K562 (cell line): Measurements from ENCODE around the gene TRIP6. TPM values are rescaled to one million over a fixed set of nuclear protein-coding genes. Genes with fewer than 3 reads are reported as not detected.

Experiments used
- ARID4B ChIP-seq: sonication (generic); formaldehyde crosslinking; IDR thresholded peaks from 2 replicates; pipeline ENCODE4 v1.8.0; 2022; ENCODE audit warnings: mild to moderate bottlenecking, missing genetic modification reagents
- ATF6 ChIP-seq: sonication (generic); formaldehyde crosslinking; IDR thresholded peaks from 2 replicates; pipeline ENCODE4 v1.4.0; 2020; ENCODE audit warnings: mild to moderate bottlenecking, missing genetic modification reagents
- CC2D1A ChIP-seq: fragments of 450-650 bp; IDR thresholded peaks from 2 replicates; pipeline ENCODE4 v1.6.1; 2017; ENCODE audit warnings: mild to moderate bottlenecking
- GABPB1 ChIP-seq: sonication (generic); formaldehyde crosslinking; IDR thresholded peaks from 2 replicates; pipeline ENCODE4 v1.8.0; 2022; ENCODE audit warnings: mild to moderate bottlenecking, missing genetic modification reagents
- HDAC3 ChIP-seq: fragments of 450-650 bp; IDR thresholded peaks from 2 replicates; pipeline ENCODE4 v1.6.1; 2018; ENCODE audit warnings: borderline replicate concordance, mild to moderate bottlenecking, moderate library complexity; ENCODE audit not compliant: partially characterized antibody
- HNRNPL ChIP-seq: fragments of 200-400 bp; formaldehyde crosslinking; IDR thresholded peaks from 2 replicates; pipeline ENCODE4 v1.6.1; 2017; ENCODE audit warnings: low read depth, mild to moderate bottlenecking, low read length
- MAFK ChIP-seq: IDR thresholded peaks from 2 replicates; pipeline ENCODE4 v1.6.1; 2011; ENCODE audit warnings: low read length, improper control_type of control experiment
- PHF20 ChIP-seq: fragments of 450-650 bp; IDR thresholded peaks from 2 replicates; pipeline ENCODE4 v1.6.1; 2018; ENCODE audit not compliant: partially characterized antibody
- RCOR1 ChIP-seq, 2 experiments: IDR thresholded peaks; 2 replicates each; pipeline ENCODE4 v1.6.1; 2012; ENCODE audit warnings: low read depth in 2 of 2, low read length in 2 of 2, borderline replicate concordance in 1 of 2, improper control_type of control experiment in 1 of 2
- ZBTB40 ChIP-seq, 2 experiments: fragments of 450-650 bp in 1 of 2; sonication (generic) in 1 of 2; formaldehyde crosslinking in 1 of 2; IDR thresholded peaks; 2 replicates each; pipeline versions ENCODE4 v1.7.1 to v1.9.0; 2016 to 2022; ENCODE audit warnings: inconsistent platforms in 1 of 2, mild to moderate bottlenecking in 1 of 2, missing genetic modification reagents in 1 of 2
- ZNF134 ChIP-seq: fragments of 250-450 bp; sonication (Bioruptor Pico); conservative IDR thresholded peaks from 2 replicates; pipeline ENCODE4 v1.4.0; 2020
- ZNF316 ChIP-seq: fragments of 450-650 bp; IDR thresholded peaks from 2 replicates; pipeline ENCODE4 v1.6.1; 2016
- ZNF445 ChIP-seq: fragments of 250-450 bp; sonication (Bioruptor Pico); IDR thresholded peaks from 2 replicates; pipeline ENCODE4 v1.4.0; 2020; ENCODE audit warnings: low read depth, mild to moderate bottlenecking, moderate library complexity
- polyA plus RNA-seq, 8 experiments: library from polyadenylated mRNA; depleted of rRNA in 4 of 8; stranded (reverse) in 5 of 8; unstranded in 3 of 8; fragments of >200 nt; fragmentation: Nextera tagmentation in 2 of 8; fragmentation: Illumina TruSeq in 1 of 8; extraction: Ambion mirVana in 2 of 8; extraction: Trizol in 1 of 8; gene quantifications; 2 replicates each; pipeline versions ENCODE4 v1.2.1 to v1.2.3, GENCODE V29; 2011 to 2014; ENCODE audit warnings: inconsistent platforms in 1 of 8, missing spikeins in 1 of 8
- total RNA-seq, 7 experiments: library from RNA; depleted of rRNA in 6 of 7; stranded (reverse); fragments of >200 nt in 6 of 7; fragmentation: Illumina TruSeq in 2 of 7; extraction: Trizol in 2 of 7; gene quantifications; 2 replicates each; pipeline versions ENCODE4 v1.2.1 to v1.2.3, GENCODE V29; 2011 to 2021; ENCODE audit warnings: low replicate concordance in 1 of 7

Gene TRIP6
- total and polyA plus RNA-seq, 9 of the 15 experiments (the other 6 are each of a cell fraction or from before 2014, with no cell fraction given) = 5.9 to 141 (median 54.0) TPM

GRCh38 chr7:100863406-100863950 is 3.7 kb upstream of the TRIP6 start (continued):
- TF ChIP-seq ZBTB40 (IDR thresholded peaks at IDR 0.05) (no peak), ZBTB40 (CRISPR knock-in tag; IDR thresholded peaks at IDR 0.05) (no peak), ATF6 (CRISPR knock-in tag) (no peak), ZNF445 (CRISPR knock-in tag) (no peak), HNRNPL (no peak), RCOR1 (IDR thresholded peaks at IDR 0.05; ENCODE audit: borderline replicate concordance in 1 of 2, low read depth in 2 of 2, low read length in 2 of 2) (peak in 1 of 2 experiments; percentile 70; a peak in 1 of 4 replicates), ZNF316 (peak; percentile 77), MAFK (0 out of 2 replicates have a peak, but pooled peaks have one; percentile 16), ARID4B (no peak), GABPB1 (no peak), HDAC3 (no peak), CC2D1A (no peak), ZNF134 (CRISPR knock-in tag) (no peak), PHF20 (no peak)
